ENCODE data around the gene RGL3.

DNA sequence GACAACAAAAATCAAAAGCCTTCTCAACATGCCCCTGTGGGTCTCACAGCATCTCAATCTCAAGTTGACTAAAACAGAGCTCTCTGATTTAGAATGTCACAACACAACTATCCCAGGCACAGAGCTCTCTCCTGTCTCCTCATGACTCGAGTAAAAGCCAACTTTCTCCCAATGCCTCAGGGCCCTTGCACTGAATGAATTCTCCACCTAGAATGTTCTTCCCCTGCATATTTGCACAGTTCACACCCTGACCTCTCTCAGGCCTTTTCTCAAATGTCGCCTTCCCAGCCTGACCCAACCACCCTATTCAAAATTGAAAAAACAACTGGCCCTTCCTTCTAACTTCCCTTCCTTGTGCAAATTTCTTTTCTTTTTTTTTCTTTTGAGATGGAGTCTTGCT, 48.4 kb downstream of the RGL3 start:
- TF ChIP-seq POLR2A (IDR thresholded peaks at IDR 0.05; ENCODE audit: low read length), result no peak
- TF ChIP-seq GATA1 (IDR thresholded peaks at IDR 0.05; ENCODE audit: low read depth, low read length), result no peak
